IMR-90 (cell line): ENCODE results near the gene NPL.

Experiments
- MAFK ChIP-seq: IDR thresholded peaks from 2 replicates; pipeline ENCODE4 v1.6.1; 2012; ENCODE audit warnings: low read depth, low read length, improper control_type of control experiment
- POLR2A ChIP-seq: IDR thresholded peaks from 2 replicates; pipeline ENCODE4 v1.6.1; 2012; ENCODE audit warnings: mild to moderate bottlenecking, low read depth, low read length
- RFX5 ChIP-seq: IDR thresholded peaks from 2 replicates; pipeline ENCODE4 v1.8.0; 2012; ENCODE audit warnings: low read depth, mild to moderate bottlenecking, low read length, moderate library complexity
- SMC3 ChIP-seq: fragments of 150-350 bp; IDR thresholded peaks from 2 replicates; pipeline ENCODE4 v1.6.1; 2016; ENCODE audit warnings: low read depth, mild to moderate bottlenecking, antibody characterized with exemption, low read length, moderate library complexity
- TF ChIP-seq, protein P1 (sequence below): conservative IDR thresholded peaks from 2 replicates; pipeline ENCODE4 v1.5.1; 2012; ENCODE audit warnings: mild to moderate bottlenecking, low read depth, low read length, improper control_type of control experiment
- TF ChIP-seq, protein P2 (sequence below): fragments of 150-350 bp; IDR thresholded peaks from 2 replicates; pipeline ENCODE4 v1.6.1; 2016; ENCODE audit warnings: low read depth, mild to moderate bottlenecking, low read length, moderate library complexity, borderline replicate concordance

- TF ChIP-seq, protein P1, sequence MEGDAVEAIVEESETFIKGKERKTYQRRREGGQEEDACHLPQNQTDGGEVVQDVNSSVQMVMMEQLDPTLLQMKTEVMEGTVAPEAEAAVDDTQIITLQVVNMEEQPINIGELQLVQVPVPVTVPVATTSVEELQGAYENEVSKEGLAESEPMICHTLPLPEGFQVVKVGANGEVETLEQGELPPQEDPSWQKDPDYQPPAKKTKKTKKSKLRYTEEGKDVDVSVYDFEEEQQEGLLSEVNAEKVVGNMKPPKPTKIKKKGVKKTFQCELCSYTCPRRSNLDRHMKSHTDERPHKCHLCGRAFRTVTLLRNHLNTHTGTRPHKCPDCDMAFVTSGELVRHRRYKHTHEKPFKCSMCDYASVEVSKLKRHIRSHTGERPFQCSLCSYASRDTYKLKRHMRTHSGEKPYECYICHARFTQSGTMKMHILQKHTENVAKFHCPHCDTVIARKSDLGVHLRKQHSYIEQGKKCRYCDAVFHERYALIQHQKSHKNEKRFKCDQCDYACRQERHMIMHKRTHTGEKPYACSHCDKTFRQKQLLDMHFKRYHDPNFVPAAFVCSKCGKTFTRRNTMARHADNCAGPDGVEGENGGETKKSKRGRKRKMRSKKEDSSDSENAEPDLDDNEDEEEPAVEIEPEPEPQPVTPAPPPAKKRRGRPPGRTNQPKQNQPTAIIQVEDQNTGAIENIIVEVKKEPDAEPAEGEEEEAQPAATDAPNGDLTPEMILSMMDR: no peak
- TF ChIP-seq POLR2A (no peak), SMC3 (no peak), RFX5 (no peak), MAFK (no peak)
- TF ChIP-seq, protein P2, sequence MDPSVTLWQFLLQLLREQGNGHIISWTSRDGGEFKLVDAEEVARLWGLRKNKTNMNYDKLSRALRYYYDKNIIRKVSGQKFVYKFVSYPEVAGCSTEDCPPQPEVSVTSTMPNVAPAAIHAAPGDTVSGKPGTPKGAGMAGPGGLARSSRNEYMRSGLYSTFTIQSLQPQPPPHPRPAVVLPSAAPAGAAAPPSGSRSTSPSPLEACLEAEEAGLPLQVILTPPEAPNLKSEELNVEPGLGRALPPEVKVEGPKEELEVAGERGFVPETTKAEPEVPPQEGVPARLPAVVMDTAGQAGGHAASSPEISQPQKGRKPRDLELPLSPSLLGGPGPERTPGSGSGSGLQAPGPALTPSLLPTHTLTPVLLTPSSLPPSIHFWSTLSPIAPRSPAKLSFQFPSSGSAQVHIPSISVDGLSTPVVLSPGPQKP: no peak
These were observed 28.2 kb downstream of the NPL start for GRCh38 chr1:182817802-182818201.
